Measurements from ENCODE around the gene BABAM2. TPM values are rescaled to one million over a fixed set of nuclear protein-coding genes. Genes with fewer than 3 reads are reported as not detected.
"Not testable (repeated sequence)": the region's sequence is repeated elsewhere in the genome, so short reads cannot be mapped to it uniquely, and the experiment has no call there.

Gene BABAM2
- 16.7 TPM for total RNA-seq

DNA sequence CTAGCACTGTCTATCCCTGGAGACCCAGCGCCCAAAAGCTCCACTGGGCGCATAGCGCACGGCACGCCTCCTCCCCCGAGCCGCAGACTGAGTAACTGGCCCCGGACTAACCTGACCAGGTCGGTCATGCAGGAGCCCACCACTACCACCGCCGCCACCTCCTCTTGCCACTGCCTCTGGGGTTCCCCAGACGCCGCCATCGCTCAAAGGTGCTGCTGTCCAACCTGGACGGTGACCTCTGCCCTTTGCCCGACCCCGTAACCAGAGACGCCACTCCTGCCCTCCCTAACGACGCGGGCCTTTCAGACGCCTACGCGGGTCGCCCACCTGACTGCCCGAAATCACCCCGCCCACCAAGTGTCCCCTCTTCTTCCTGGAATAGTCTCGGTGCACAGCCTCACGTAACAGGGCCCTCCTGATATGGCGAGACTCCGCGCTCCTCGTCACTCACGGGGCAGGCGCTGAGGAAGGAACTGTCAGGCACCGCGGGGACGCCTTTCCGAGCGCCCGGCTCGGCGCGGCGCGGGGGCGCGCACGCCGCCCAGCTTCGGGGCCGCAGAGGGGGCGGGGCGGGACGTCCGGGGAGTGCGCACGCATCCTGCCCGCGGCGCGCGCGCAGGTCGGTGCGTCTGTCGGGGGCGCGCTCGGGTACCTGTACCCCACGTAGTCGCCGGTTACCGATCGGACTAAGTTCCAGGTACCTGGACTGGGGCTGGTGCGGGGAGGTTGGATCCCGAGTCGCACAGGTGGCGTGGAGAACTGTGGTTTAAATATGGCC lies at the start of gene BABAM2, which contains the start of gene RBKS:
Gene BABAM2 (plus strand): TSS at position 584 of the 778 bp plus-strand sequence. CDS start 3,828 bp downstream, outside the sequence.
Gene RBKS (minus strand): TSS at position 242 of the 778 bp plus-strand sequence. CDS start 42 bp downstream, at position 200.
- peak; percentile 95 for DNase-seq (ENCODE audit: low spot score)
- ATAC-seq: peak; percentile 95

- ATAC-seq (no peak), DNase-seq (ENCODE audit: low spot score) (no peak)
Observed at GRCh38 chr2:27842894-27843293, 47.6 kb upstream of the BABAM2 start.

- ATAC-seq: no peak
- no peak for DNase-seq (ENCODE audit: low spot score)
Observed at GRCh38 chr2:27843992-27844391, 46.5 kb upstream of the BABAM2 start.

DNA sequence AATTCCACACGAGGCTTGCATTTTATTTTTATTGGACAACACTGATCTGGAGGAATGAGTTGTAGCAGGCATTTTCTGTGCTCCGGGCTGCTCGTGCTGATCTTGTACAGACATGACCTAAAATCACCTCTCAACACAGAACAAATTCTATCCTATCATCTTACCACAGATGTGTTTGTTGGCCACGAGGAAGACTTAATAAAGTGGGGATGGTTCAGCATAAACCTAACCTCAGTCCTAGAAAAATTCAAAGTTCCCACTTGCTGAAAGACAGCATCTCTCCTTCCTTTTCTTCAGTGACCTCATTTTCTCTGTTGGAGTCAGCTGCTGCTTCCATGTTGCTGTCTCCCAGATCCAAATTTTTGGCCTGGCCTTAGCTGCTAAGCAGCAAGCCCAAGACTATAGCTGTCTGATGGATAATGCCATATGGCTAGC lies 45.7 kb upstream of the BABAM2 start:
- ATAC-seq: no peak
- no peak for DNase-seq (ENCODE audit: low spot score)

DNA sequence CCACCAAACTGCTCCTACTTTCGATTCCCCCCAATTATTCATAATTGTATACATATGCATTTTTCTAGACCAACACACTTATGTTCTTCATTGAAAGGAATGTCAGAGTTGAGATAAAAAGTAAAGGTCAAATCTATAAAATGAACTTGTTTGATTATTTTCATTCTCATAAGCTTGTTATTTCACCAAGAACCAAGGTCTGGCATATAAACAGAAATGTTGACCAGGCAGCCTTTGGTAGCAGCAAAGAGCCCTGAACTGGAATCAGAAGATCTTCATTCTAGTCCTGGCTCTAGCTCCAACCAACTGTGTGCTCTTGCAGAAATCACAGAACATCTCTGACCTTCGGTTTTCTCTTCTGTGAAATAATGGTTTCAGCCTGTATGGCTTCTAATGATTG lies 43.2 kb upstream of the BABAM2 start:
- DNase-seq (ENCODE audit: low spot score) (no peak), ATAC-seq (no peak)

DNA sequence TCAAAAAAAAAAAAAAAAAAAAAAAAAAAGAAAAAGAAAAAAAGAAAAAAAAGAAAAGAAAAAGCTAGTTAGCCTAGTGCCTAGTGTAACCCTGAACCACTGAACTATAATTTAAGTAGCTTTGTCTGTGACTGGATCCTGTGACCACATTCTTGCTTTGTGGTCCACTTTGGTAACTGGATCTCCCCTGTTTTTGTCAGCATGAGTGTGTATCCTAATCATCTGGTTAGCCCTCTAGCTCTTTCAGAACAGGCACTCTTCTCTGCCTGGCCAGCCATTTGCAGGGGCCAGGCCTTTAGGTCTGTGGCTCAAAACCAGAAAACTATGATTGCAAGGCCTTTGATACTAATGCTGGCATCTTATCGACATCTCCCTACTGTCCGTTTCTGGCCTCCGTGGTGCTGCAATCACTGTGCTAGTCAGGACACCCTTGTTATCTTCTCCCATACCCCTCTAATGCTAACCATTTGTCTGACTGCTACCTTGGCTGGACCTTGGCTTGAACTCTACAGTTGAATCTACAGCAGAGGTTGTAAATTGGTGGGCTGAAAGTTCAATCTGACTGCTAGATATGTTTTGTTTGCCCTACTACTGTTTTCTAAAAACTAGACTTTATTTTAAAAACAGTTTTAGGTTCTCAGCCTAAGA lies 40.8 kb upstream of the BABAM2 start:
- DNase-seq (ENCODE audit: low spot score) (no peak), ATAC-seq (no peak)

- DNase-seq (ENCODE audit: low spot score) (no peak), ATAC-seq (no peak)
Observed at GRCh38 chr2:27852691-27853090, 37.8 kb upstream of the BABAM2 start.

DNA sequence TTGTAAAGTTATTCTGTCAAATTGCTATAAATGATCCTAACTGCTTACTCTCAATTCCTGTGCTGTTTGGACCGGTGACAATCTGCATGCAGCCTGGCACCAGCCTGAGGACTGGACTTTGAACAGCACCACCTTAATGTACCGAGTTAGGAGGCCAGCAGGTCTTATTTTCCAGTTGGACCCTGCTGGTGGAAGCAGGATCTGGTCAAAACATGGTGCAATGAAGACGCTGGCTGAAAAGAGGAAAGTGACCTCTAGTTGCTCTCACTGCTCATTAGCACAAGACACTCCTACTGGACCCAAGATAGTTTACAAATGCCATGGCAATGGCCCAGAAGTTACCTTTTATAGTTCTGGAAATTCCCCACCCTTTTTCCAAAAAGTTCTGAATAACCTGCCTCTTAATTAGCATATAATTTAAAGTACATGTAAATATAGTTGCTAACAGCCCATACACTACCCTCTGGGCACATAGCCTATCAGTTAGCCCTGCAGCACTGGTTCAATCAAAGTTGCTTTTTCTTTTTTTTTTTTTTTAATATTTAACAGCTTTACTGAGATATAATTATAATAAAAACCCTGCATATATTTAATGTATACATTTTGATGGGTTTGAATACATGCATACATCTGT lies 36.2 kb upstream of the BABAM2 start:
- peak; percentile 61 for DNase-seq (ENCODE audit: low spot score)
- ATAC-seq: peak; percentile 94

DNA sequence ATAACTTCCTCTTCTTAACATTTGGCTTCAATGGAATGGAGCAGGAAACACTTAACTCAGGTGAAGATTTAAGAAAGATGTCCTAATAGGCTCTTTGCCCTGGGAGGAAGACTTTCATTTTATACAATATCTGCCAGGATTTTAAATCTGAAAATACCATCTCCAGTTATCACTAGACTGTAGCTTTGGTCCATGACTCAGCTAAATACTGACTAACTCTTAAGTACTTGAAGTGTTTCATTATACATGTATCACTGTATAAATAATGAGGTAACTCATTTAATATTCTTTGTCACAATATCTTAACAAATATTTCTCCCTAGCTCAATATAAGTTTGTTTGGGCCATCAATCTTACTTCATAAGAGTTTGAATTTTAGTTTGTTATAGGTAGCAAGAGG lies 35.1 kb upstream of the BABAM2 start:
- DNase-seq (ENCODE audit: low spot score) (no peak), ATAC-seq (no peak)

- DNase-seq (ENCODE audit: low spot score): no peak
- ATAC-seq: no peak
Observed at GRCh38 chr2:27856386-27856785, 34.1 kb upstream of the BABAM2 start.

DNA sequence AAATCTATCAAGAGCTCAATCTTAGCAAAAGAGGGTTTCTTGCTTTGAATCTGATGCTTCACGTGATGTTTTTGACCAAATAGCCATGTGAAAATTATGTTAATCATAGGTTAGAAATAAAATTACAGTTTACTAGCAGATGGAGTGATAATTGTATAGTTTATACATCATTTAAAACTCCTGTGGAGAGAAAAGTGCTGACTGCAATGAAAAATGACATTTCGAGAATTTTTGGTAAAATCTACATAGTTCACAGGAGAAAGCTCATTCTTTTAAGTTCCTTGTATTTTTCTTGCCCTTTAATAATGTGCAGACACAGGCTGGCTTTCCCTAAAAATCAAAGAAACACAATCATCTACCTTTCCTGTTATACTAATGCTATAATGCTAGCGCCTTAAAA lies 33.6 kb upstream of the BABAM2 start:
- DNase-seq (ENCODE audit: low spot score): no peak
- ATAC-seq: no peak

- ATAC-seq (no peak), DNase-seq (ENCODE audit: low spot score) (no peak)
Observed at GRCh38 chr2:27857417-27858172, 32.9 kb upstream of the BABAM2 start.

- no peak for ATAC-seq
- no peak for DNase-seq (ENCODE audit: low spot score)
Observed at GRCh38 chr2:27860111-27860510, 30.4 kb upstream of the BABAM2 start.

- ATAC-seq (no peak), DNase-seq (ENCODE audit: low spot score) (no peak)
Observed at GRCh38 chr2:27863146-27863545, 27.4 kb upstream of the BABAM2 start.

- not testable (repeated sequence) for DNase-seq (ENCODE audit: low spot score); ATAC-seq
Observed at GRCh38 chr2:27863955-27864354, 26.6 kb upstream of the BABAM2 start.

DNA sequence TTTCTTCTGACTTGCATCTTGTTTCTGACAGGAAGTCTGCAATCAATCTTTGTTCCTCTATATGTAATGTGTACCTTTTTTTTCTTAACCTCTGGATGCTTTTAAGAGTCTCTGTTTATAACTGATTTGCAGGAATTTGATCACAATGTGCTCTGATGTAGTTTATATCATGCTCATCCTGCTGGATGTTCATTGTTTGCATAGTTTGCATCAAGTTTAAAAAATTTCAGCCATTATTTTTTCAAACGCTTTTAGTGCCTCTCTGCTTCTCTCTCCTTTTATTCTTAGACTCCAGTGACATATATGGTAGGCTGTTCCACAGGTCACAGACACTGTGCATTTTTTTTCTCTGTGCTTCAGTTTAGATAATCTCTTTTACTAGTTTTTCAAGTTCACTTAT lies 24.3 kb upstream of the BABAM2 start:
- DNase-seq (ENCODE audit: low spot score): no peak
- ATAC-seq: no peak

DNA sequence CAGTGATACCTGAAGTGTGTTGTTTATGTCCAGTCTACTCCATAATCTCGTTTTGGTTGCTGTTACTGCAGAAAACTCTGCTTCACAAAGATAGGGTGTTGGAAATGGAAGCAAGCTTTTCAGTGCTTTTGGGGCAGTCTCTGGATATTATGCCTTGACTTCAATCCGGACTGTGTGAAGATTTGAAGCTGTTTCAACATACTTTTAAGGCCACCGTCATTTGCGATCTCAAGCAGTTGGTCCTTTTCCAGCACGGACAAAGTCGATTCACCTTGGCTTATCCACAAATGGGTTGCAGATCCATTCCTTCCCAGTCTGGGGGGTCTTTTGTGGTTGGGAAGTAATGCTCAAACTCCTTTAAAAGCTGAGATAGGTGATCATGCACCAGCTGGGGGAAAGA lies 20.8 kb upstream of the BABAM2 start:
- ATAC-seq: no peak
- DNase-seq (ENCODE audit: low spot score): no peak

GRCh38 chr2:27870724-27871123 lies 19.8 kb upstream of the BABAM2 start:
- DNase-seq (ENCODE audit: low spot score) (no peak), ATAC-seq (no peak)

DNA sequence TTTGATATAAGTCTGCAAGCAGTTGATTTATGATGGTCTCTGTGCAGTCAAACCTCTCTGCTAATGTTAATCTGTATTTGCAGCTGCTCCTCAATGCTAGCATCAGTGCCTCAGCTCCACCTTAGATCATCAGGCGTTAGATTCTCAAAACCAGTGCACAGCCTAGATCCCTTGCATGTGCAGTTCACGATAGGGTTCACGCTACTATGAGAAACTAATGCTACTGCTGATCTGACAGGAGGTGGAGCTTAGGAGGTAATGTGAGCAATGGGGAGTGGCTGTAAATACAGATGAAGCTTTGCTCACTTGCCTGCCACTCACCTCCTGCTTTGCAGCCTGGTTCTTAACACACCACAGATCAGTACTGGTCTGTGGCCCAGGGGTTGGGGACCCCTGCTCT lies 18.7 kb upstream of the BABAM2 start:
- no peak for ATAC-seq
- DNase-seq (ENCODE audit: low spot score): no peak

- ATAC-seq: no peak
- DNase-seq (ENCODE audit: low spot score): no peak
Observed at GRCh38 chr2:27873091-27873490, 17.4 kb upstream of the BABAM2 start.
